Measurements from ENCODE around the gene SPIRE2.

DNA sequence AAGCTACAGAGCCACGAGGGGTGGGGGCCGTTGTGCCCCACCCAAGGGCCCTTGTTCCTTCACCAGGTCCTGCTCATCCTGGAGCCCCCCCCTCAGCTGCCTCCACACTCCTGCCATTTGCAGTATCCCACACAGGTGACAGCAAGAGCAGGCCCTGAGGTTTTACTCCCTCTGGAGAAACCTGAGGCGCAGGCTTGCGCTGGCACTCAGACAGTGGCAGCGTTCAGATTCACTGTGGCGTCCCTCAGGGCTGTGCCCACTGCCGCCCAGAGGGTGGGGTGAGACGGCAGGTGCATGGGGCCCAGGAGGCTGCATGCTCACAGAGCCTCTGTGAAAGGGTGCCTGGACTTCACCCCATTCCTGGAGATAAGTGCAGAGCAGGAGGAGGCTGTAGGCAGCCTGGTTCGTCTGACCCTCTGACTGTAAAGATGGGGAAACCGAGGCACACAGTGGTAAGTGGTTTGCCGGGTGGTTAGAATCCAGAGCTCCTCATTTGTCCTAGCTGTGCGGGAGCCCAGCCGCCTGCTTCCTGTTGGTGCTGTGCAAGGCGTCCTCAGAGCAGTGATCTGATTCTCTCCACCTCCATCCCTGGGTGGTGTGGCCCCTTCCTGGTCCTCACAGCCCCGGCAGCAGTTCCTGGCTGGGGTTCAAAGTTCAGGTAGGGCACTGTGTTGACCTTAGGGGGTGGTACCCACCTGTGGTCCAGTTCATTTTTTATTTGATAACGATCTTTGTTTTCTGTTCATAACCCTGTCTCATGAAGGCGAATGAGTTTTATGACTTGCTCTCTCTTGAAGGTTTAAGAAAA lies 1.6 kb downstream of the SPIRE2 start:
- TF ChIP-seq SMC3 (IDR thresholded peaks at IDR 0.05; ENCODE audit: low read depth, low read length) (no peak), POLR2A (IDR thresholded peaks at IDR 0.05; ENCODE audit: low read depth, low read length) (no peak), RCOR1 (IDR thresholded peaks at IDR 0.05; ENCODE audit: insufficient replicate concordance, low read length) (no peak)
- TF ChIP-seq, protein P1, sequence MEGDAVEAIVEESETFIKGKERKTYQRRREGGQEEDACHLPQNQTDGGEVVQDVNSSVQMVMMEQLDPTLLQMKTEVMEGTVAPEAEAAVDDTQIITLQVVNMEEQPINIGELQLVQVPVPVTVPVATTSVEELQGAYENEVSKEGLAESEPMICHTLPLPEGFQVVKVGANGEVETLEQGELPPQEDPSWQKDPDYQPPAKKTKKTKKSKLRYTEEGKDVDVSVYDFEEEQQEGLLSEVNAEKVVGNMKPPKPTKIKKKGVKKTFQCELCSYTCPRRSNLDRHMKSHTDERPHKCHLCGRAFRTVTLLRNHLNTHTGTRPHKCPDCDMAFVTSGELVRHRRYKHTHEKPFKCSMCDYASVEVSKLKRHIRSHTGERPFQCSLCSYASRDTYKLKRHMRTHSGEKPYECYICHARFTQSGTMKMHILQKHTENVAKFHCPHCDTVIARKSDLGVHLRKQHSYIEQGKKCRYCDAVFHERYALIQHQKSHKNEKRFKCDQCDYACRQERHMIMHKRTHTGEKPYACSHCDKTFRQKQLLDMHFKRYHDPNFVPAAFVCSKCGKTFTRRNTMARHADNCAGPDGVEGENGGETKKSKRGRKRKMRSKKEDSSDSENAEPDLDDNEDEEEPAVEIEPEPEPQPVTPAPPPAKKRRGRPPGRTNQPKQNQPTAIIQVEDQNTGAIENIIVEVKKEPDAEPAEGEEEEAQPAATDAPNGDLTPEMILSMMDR (conservative IDR thresholded peaks at IDR 0.05; ENCODE audit: low read depth, low read length), result no peak

Data from IMR-90 (cell line).